HL-60/S4 (cell line): ENCODE measurements around the gene RPL35.

Experiments
- in situ Hi-C: fragments of 300-500 bp; cut with MboI; formaldehyde crosslinking; loops from 2 replicates; pipeline ENCODE4 v1.14.3; 2022; ENCODE audit warnings: low sequenced_read_pairs

RPL35 gene

GRCh38 chr9:124877021-124877782, 15.4 kb upstream of the RPL35 start:
- in situ Hi-C loops: no loop called here

GRCh38 chr9:124875501-124875900, 13.7 kb upstream of the RPL35 start:
- in situ Hi-C loops: no loop called here

GRCh38 chr9:124873664-124874063, 11.9 kb upstream of the RPL35 start:
- in situ Hi-C loops: no loop called here

GRCh38 chr9:124871156-124871561, 9.4 kb upstream of the RPL35 start:
- in situ Hi-C loops: no loop called here

GRCh38 chr9:124870723-124871122, 9.0 kb upstream of the RPL35 start:
- in situ Hi-C loops: no loop called here

GRCh38 chr9:124869986-124870560, 8.3 kb upstream of the RPL35 start:
- in situ Hi-C loops: no loop called here

- in situ Hi-C loops: no loop called here
Observed at GRCh38 chr9:124869466-124869985, 7.8 kb upstream of the RPL35 start.

GRCh38 chr9:124868511-124869465, 7.0 kb upstream of the RPL35 start:
- in situ Hi-C loops: no loop called here

- in situ Hi-C loops: no loop called here
Observed at GRCh38 chr9:124863371-124863871, 1.7 kb upstream of the RPL35 start.

GRCh38 chr9:124860582-124861341, 995 bp downstream of the RPL35 start:
- in situ Hi-C loops: no loop called here

- in situ Hi-C loops: no loop called here
Observed at GRCh38 chr9:124859803-124860581, 1.8 kb downstream of the RPL35 start.

- in situ Hi-C loops: no loop called here
Observed at GRCh38 chr9:124858330-124859046, 3.3 kb downstream of the RPL35 start.

- in situ Hi-C loops: no loop called here
Observed at GRCh38 chr9:124857533-124858162, 4.1 kb downstream of the RPL35 start.

- in situ Hi-C loops: no loop called here
Observed at GRCh38 chr9:124855944-124856765, 5.6 kb downstream of the RPL35 start.

GRCh38 chr9:124855566-124855943, 6.2 kb downstream of the RPL35 start:
- in situ Hi-C loops: no loop called here

- in situ Hi-C loops: no loop called here
Observed at GRCh38 chr9:124854822-124855221, 6.9 kb downstream of the RPL35 start.

- in situ Hi-C loops: no loop called here
Observed at GRCh38 chr9:124854161-124854560, 7.6 kb downstream of the RPL35 start.
